WTC11 (cell line): ENCODE results near the gene DRC1. TPM values are rescaled to one million over a fixed set of nuclear protein-coding genes. Genes with fewer than 3 reads are reported as not detected.
A peak's percentile ranks its signal among the peaks of the same experiment; 100 is the strongest.

Experiments used
- ATAC-seq: fragments of 200-7000 bp; cut with Tn5 transposase; 2 replicates; pipeline ENCODE4 v1.10.0; 2021; ENCODE audit warnings: mild to moderate bottlenecking, moderate library complexity
- CTCF ChIA-PET: fragments of 300-600 bp; sonication (Branson Sonifier 250); formaldehyde crosslinking; loops from one replicate; lab custom pipeline; 2021; ENCODE audit warnings: antibody characterized with exemption; lab: Charles Lee
- POLR2A ChIA-PET: fragments of 350-600 bp; sonication (Branson Sonifier 250); formaldehyde crosslinking; loops from one replicate; lab custom pipeline; 2021; ENCODE audit warnings: antibody characterized with exemption; lab: Charles Lee
- DNase-seq: peaks from one replicate; pipeline ENCODE4 v3.0.0; 2021; ENCODE audit warnings: low spot score
- H3K27ac Mint-ChIP-seq: 2 replicates; pipeline ENCODE4 v1.8.0; 2021; ENCODE audit warnings: mixed read lengths
- H3K27me3 Mint-ChIP-seq: 2 replicates; pipeline ENCODE4 v1.8.0; 2021; ENCODE audit warnings: low read depth, mild to moderate bottlenecking, moderate library complexity, mixed read lengths
- H3K36me3 Mint-ChIP-seq: 2 replicates; pipeline ENCODE4 v1.8.0; 2021; ENCODE audit warnings: mixed read lengths
- H3K4me1 Mint-ChIP-seq: 2 replicates; pipeline ENCODE4 v1.8.0; 2022; ENCODE audit warnings: mixed read lengths
- H3K4me3 Mint-ChIP-seq: 2 replicates; pipeline ENCODE4 v1.8.0; 2021; ENCODE audit warnings: mild to moderate bottlenecking, moderate library complexity, mixed read lengths
- H3K9me3 Mint-ChIP-seq: 2 replicates; pipeline ENCODE4 v1.8.0; 2021; ENCODE audit warnings: mixed read lengths
- ATF1 ChIP-seq: sonication (generic); formaldehyde crosslinking; IDR thresholded peaks from 2 replicates; pipeline ENCODE4 v1.8.1; 2023; ENCODE audit warnings: mild to moderate bottlenecking, moderate library complexity, missing genetic modification reagents
- ATF2 ChIP-seq: sonication (generic); formaldehyde crosslinking; IDR thresholded peaks from 2 replicates; pipeline ENCODE4 v1.8.1; 2022; ENCODE audit warnings: low read depth, missing genetic modification reagents, borderline replicate concordance
- ATF3 ChIP-seq: sonication (generic); formaldehyde crosslinking; conservative IDR thresholded peaks from 2 replicates; pipeline ENCODE4 v1.8.1; 2022; ENCODE audit warnings: mild to moderate bottlenecking, missing genetic modification reagents
- CTCF ChIP-seq: fragments of 200-600 bp; IDR thresholded peaks from 2 replicates; pipeline ENCODE4 v1.8.0; 2022; ENCODE audit warnings: antibody characterized with exemption
- ETV6 ChIP-seq: sonication (generic); formaldehyde crosslinking; IDR thresholded peaks from 2 replicates; pipeline ENCODE4 v1.8.1; 2022; ENCODE audit warnings: mild to moderate bottlenecking, missing genetic modification reagents
- FOXJ3 ChIP-seq: sonication (generic); formaldehyde crosslinking; IDR thresholded peaks from 2 replicates; pipeline ENCODE4 v1.9.0; 2021; ENCODE audit warnings: missing genetic modification reagents, mild to moderate bottlenecking, borderline replicate concordance
- FOXP4 ChIP-seq: sonication (generic); formaldehyde crosslinking; IDR thresholded peaks from 2 replicates; pipeline ENCODE4 v1.8.0; 2022; ENCODE audit warnings: mild to moderate bottlenecking, missing genetic modification reagents
- HMGA2 ChIP-seq: fragments of 250-450 bp; sonication (Bioruptor Pico); IDR thresholded peaks from 2 replicates; pipeline ENCODE4 v1.4.0; 2021; ENCODE audit warnings: mild to moderate bottlenecking, moderate library complexity
- HMGXB4 ChIP-seq: sonication (generic); formaldehyde crosslinking; IDR thresholded peaks from 2 replicates; pipeline ENCODE4 v1.8.1; 2023; ENCODE audit warnings: mild to moderate bottlenecking, moderate library complexity, missing genetic modification reagents
- IRF2 ChIP-seq: sonication (generic); formaldehyde crosslinking; IDR thresholded peaks from 2 replicates; pipeline ENCODE4 v1.8.0; 2022; ENCODE audit warnings: low read depth, missing genetic modification reagents, borderline replicate concordance
- KAT7 ChIP-seq: sonication (generic); formaldehyde crosslinking; IDR thresholded peaks from 2 replicates; pipeline ENCODE4 v1.8.1; 2023; ENCODE audit warnings: missing genetic modification reagents, mild to moderate bottlenecking, borderline replicate concordance
- NR2C2 ChIP-seq: sonication (generic); formaldehyde crosslinking; IDR thresholded peaks from 2 replicates; pipeline ENCODE4 v1.8.0; 2022; ENCODE audit warnings: mild to moderate bottlenecking, missing genetic modification reagents
- SMAD3 ChIP-seq: sonication (generic); formaldehyde crosslinking; IDR thresholded peaks from 2 replicates; pipeline ENCODE4 v1.8.0; 2022; ENCODE audit warnings: missing genetic modification reagents, mild to moderate bottlenecking, borderline replicate concordance
- TEAD1 ChIP-seq: sonication (generic); formaldehyde crosslinking; IDR thresholded peaks from 2 replicates; pipeline ENCODE4 v1.8.0; 2022; ENCODE audit warnings: mild to moderate bottlenecking, missing genetic modification reagents
- TP53 ChIP-seq: sonication (generic); formaldehyde crosslinking; IDR thresholded peaks from 2 replicates; pipeline ENCODE4 v1.8.1; 2023; ENCODE audit warnings: mild to moderate bottlenecking, missing genetic modification reagents
- USF2 ChIP-seq: sonication (generic); formaldehyde crosslinking; IDR thresholded peaks from 2 replicates; pipeline ENCODE4 v1.8.1; 2023; ENCODE audit warnings: mild to moderate bottlenecking, missing genetic modification reagents, moderate library complexity
- ZMAT4 ChIP-seq: fragments of 250-450 bp; sonication (Bioruptor Pico); IDR thresholded peaks from 2 replicates; pipeline ENCODE4 v1.9.0; 2021; ENCODE audit warnings: mild to moderate bottlenecking
- ZNF219 ChIP-seq: sonication (generic); formaldehyde crosslinking; IDR thresholded peaks from 2 replicates; pipeline ENCODE4 v1.8.0; 2023; ENCODE audit warnings: missing genetic modification reagents, mild to moderate bottlenecking, borderline replicate concordance
- ZNF423 ChIP-seq: fragments of 250-450 bp; sonication (Bioruptor Pico); IDR thresholded peaks from 2 replicates; pipeline ENCODE4 v2.1.2; 2022; ENCODE audit warnings: mild to moderate bottlenecking, moderate library complexity
- ZNF532 ChIP-seq: fragments of 250-450 bp; sonication (Bioruptor Pico); IDR thresholded peaks from 2 replicates; pipeline ENCODE4 v1.9.0; 2021; ENCODE audit warnings: mild to moderate bottlenecking, borderline replicate concordance
- total RNA-seq: library from RNA; stranded (reverse); gene quantifications from 3 replicates; pipeline ENCODE4 v1.2.3, GENCODE V29; 2021

The DRC1 gene
- total RNA-seq, 1 experiment from 2014 or later, result 0.55 TPM

GRCh38 chr2:26481706-26482105 is 80.0 kb downstream of the DRC1 start (continued):
- no peak for TF ChIP-seq ATF1 (CRISPR knock-in tag)
- TF ChIP-seq HMGXB4 (CRISPR knock-in tag), result no peak
- TF ChIP-seq ATF3, result no peak
- TF ChIP-seq ZNF219, result no peak
- TF ChIP-seq USF2, result no peak
- no peak for TF ChIP-seq HMGA2 (CRISPR knock-in tag)
- TF ChIP-seq TEAD1 (CRISPR knock-in tag), result no peak

GRCh38 chr2:26482211-26483026 is 80.7 kb downstream of the DRC1 start:
- CTCF ChIA-PET, result interaction anchor here (1.2 kb wide), 1 partner anchor 15 kb away, joined by 4 read pairs; no protein-coding TSS in a partner anchor
- Mint-ChIP-seq H3K27ac (peak overlapping the region; percentile 34), H3K4me1 (peaks cover 4% of the 10 kb centered on the region), H3K9me3 (no peaks in the 10 kb centered on the region), H3K36me3 (no peaks in the 10 kb centered on the region), H3K27me3 (no peaks in the 10 kb centered on the region), H3K4me3 (no peak overlapping the region)
- ATAC-seq (no peak), DNase-seq (no peak)
- POLR2A ChIA-PET, result no interaction called here
- TF ChIP-seq SMAD3 (CRISPR knock-in tag) (no peak), FOXP4 (CRISPR knock-in tag) (no peak), IRF2 (CRISPR knock-in tag) (no peak), ZNF423 (CRISPR knock-in tag) (no peak), CTCF (no peak), KAT7 (CRISPR knock-in tag) (no peak), ZNF219 (no peak), ATF2 (0 out of 2 replicates have a peak, but pooled peaks have one; percentile 26), ATF3 (peak; percentile 56; the same call in 1 of the 2 replicates), FOXJ3 (no peak), ZMAT4 (CRISPR knock-in tag) (no peak), NR2C2 (CRISPR knock-in tag) (no peak), TP53 (no peak), ETV6 (no peak), ZNF532 (CRISPR knock-in tag) (no peak)
